SK-N-SH (cell line): ENCODE data around the gene RNF217.

ENCODE experiments used
- CHD2 ChIP-seq: fragments of 150-350 bp; IDR thresholded peaks from 2 replicates; pipeline ENCODE4 v1.6.1; 2018; ENCODE audit warnings: low read length; ENCODE audit not compliant: partially characterized antibody
- EZH2phosphoT487 ChIP-seq: fragments of 200-600 bp; sonication (generic); IDR thresholded peaks from 2 replicates; pipeline ENCODE4 v1.6.1; 2017; ENCODE audit warnings: low read depth, mixed run types, mild to moderate bottlenecking, antibody characterized with exemption, moderate library complexity, borderline replicate concordance
- NRF1 ChIP-seq: IDR thresholded peaks from 2 replicates; pipeline ENCODE4 v1.6.1; 2012; ENCODE audit warnings: low read depth, mild to moderate bottlenecking, low read length
- POLR2AphosphoS5 ChIP-seq: IDR thresholded peaks from 2 replicates; pipeline ENCODE4 v1.6.1; 2012; ENCODE audit warnings: low read depth, low read length
- RCOR1 ChIP-seq: fragments of 150-350 bp; IDR thresholded peaks from 2 replicates; pipeline ENCODE4 v1.6.1; 2017; ENCODE audit warnings: antibody characterized with exemption, low read length
- TAF1 ChIP-seq: IDR thresholded peaks from 2 replicates; pipeline ENCODE4 v1.6.1; 2012; ENCODE audit warnings: low read depth, mild to moderate bottlenecking, low read length, moderate library complexity, borderline replicate concordance
- TEAD4 ChIP-seq: IDR thresholded peaks from 2 replicates; pipeline ENCODE4 v1.4.0; 2012; ENCODE audit warnings: mild to moderate bottlenecking, borderline replicate concordance; ENCODE audit not compliant: insufficient read depth
- YY1 ChIP-seq: IDR thresholded peaks from 2 replicates; pipeline ENCODE4 v1.4.0; 2012; ENCODE audit warnings: low read depth, mild to moderate bottlenecking
- TF ChIP-seq, protein P1 (sequence below): fragments of 200-600 bp; sonication (generic); IDR thresholded peaks from 2 replicates; pipeline ENCODE4 v1.6.1; 2017; ENCODE audit warnings: antibody characterized with exemption, mild to moderate bottlenecking, moderate library complexity
- TF ChIP-seq, protein P2 (sequence below): fragments of 150-350 bp; IDR thresholded peaks from 2 replicates; pipeline ENCODE4 v1.6.1; 2017; ENCODE audit warnings: antibody characterized with exemption, low read length, low read depth, borderline replicate concordance
- TF ChIP-seq, protein P3 (sequence below): IDR thresholded peaks from 2 replicates; pipeline ENCODE4 v1.4.0; 2012; ENCODE audit warnings: low read depth
- TF ChIP-seq, protein P4 (sequence below): IDR thresholded peaks from 2 replicates; pipeline ENCODE4 v1.4.0; 2012; ENCODE audit warnings: low read depth, borderline replicate concordance

DNA sequence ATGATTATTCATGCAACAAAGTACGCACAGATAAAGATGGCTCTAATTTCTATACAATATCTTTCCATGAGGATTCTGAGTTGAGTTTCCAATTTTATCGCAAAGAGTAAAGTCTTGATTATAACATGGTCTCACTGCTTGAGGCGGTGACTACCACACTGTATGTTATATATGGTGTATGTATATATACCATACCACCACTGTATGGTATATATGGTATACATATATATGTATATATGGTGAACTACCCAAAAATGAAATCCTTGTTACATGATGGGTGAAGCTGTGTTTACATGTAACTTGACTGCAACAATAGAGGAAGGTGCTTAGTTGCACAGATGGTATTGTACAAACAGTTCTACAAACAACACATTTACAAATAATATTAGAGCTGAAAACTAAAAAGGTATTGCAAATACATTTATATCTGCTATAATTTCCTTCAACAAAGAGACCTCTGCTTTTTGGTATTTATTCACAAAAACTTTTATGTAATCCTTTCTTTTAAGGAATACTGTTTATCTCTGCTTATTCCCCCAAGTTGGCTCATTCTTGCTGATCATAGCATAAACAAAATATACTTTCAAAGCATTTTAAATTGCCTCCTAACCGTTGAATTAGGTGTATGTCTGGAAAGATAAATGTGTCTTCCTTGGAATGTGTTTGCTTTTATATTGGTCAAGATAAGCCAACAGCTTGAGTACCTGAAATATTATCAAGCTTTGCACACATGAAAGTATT lies 113.7 kb downstream of the RNF217 start:
- TF ChIP-seq, protein P1, sequence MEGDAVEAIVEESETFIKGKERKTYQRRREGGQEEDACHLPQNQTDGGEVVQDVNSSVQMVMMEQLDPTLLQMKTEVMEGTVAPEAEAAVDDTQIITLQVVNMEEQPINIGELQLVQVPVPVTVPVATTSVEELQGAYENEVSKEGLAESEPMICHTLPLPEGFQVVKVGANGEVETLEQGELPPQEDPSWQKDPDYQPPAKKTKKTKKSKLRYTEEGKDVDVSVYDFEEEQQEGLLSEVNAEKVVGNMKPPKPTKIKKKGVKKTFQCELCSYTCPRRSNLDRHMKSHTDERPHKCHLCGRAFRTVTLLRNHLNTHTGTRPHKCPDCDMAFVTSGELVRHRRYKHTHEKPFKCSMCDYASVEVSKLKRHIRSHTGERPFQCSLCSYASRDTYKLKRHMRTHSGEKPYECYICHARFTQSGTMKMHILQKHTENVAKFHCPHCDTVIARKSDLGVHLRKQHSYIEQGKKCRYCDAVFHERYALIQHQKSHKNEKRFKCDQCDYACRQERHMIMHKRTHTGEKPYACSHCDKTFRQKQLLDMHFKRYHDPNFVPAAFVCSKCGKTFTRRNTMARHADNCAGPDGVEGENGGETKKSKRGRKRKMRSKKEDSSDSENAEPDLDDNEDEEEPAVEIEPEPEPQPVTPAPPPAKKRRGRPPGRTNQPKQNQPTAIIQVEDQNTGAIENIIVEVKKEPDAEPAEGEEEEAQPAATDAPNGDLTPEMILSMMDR = no peak
- no peak for TF ChIP-seq EZH2phosphoT487
- TF ChIP-seq, protein P2, sequence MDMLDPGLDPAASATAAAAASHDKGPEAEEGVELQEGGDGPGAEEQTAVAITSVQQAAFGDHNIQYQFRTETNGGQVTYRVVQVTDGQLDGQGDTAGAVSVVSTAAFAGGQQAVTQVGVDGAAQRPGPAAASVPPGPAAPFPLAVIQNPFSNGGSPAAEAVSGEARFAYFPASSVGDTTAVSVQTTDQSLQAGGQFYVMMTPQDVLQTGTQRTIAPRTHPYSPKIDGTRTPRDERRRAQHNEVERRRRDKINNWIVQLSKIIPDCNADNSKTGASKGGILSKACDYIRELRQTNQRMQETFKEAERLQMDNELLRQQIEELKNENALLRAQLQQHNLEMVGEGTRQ = no peak
- TF ChIP-seq POLR2AphosphoS5 = no peak
- TF ChIP-seq RCOR1 = no peak
- TF ChIP-seq YY1 = no peak
- TF ChIP-seq, protein P3, sequence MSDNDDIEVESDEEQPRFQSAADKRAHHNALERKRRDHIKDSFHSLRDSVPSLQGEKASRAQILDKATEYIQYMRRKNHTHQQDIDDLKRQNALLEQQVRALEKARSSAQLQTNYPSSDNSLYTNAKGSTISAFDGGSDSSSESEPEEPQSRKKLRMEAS = no peak
- TF ChIP-seq TAF1 = no peak
- no peak for TF ChIP-seq TEAD4
- TF ChIP-seq, protein P4, sequence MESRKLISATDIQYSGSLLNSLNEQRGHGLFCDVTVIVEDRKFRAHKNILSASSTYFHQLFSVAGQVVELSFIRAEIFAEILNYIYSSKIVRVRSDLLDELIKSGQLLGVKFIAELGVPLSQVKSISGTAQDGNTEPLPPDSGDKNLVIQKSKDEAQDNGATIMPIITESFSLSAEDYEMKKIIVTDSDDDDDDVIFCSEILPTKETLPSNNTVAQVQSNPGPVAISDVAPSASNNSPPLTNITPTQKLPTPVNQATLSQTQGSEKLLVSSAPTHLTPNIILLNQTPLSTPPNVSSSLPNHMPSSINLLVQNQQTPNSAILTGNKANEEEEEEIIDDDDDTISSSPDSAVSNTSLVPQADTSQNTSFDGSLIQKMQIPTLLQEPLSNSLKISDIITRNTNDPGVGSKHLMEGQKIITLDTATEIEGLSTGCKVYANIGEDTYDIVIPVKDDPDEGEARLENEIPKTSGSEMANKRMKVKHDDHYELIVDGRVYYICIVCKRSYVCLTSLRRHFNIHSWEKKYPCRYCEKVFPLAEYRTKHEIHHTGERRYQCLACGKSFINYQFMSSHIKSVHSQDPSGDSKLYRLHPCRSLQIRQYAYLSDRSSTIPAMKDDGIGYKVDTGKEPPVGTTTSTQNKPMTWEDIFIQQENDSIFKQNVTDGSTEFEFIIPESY = no peak
- TF ChIP-seq NRF1 = no peak
- no peak for TF ChIP-seq CHD2
